Thyroid gland (tissue), 4 donors: ENCODE data around the gene TNFRSF17. TPM values are rescaled to one million over a fixed set of nuclear protein-coding genes. Genes with fewer than 3 reads are reported as not detected.

Experiments
- DNase-seq, 2 donors: peaks; one replicate each; pipeline ENCODE4 v3.0.0-alpha.2; 2019
- H3K27ac ChIP-seq, 3 donors: fragments of 200-600 bp; sonication (generic); 1 replicate in 2 of 3; 2 replicates in 1 of 3; pipeline ENCODE4 v1.5.1; 2016 to 2019; ENCODE audit warnings: mild to moderate bottlenecking in 1 of 3, moderate library complexity in 1 of 3
- H3K27me3 ChIP-seq: fragments of 200-600 bp; sonication (generic); one replicate; pipeline ENCODE4 v1.5.1; 2019
- H3K36me3 ChIP-seq, 2 donors: fragments of 200-600 bp; sonication (generic); one replicate each; pipeline ENCODE4 v1.5.1; 2016 to 2019
- H3K4me1 ChIP-seq, 2 donors: fragments of 200-600 bp; sonication (generic); one replicate each; pipeline ENCODE4 v1.5.1; 2017 to 2019
- H3K4me3 ChIP-seq, 3 donors: fragments of 200-600 bp; sonication (generic); replicated peaks in 1 of 3; 1 replicate in 2 of 3; 2 replicates in 1 of 3; pipeline ENCODE4 v1.5.1; 2016; ENCODE audit warnings: mild to moderate bottlenecking in 1 of 3
- H3K9me3 ChIP-seq: fragments of 200-600 bp; sonication (generic); one replicate; pipeline ENCODE4 v1.5.1; 2017
- CTCF ChIP-seq, 6 experiments: fragments of 200-600 bp in 3 of 6; fragments of 450-650 bp in 3 of 6; sonication (generic) in 3 of 6; IDR thresholded peaks; one replicate each; pipeline ENCODE4 v1.5.1; 2016 to 2019; ENCODE audit warnings: antibody characterized with exemption in 6 of 6, mild to moderate bottlenecking in 2 of 6, inconsistent platforms in 1 of 6, moderate library complexity in 1 of 6
- POLR2A ChIP-seq, 2 donors: fragments of 450-650 bp; IDR thresholded peaks; one replicate each; pipeline ENCODE4 v1.6.1; 2017; ENCODE audit warnings: antibody characterized with exemption in 2 of 2, mild to moderate bottlenecking in 2 of 2, moderate library complexity in 1 of 2
- WGBS, 2 donors: methylation state at CpG; one replicate each; pipeline ENCODE4 v1.1.5; 2017; 5-methylcytosine and 5-hydroxymethylcytosine counted together
- intact Hi-C: fragments of 100-400 bp; cut with DNase I; formaldehyde crosslinking; loops from one replicate; pipeline ENCODE4 v1.15.1; 2023
- total RNA-seq, 4 donors: library from RNA; depleted of rRNA; stranded (reverse); fragments of >200 nt; gene quantifications; one replicate each; pipeline ENCODE4 v1.2.3, GENCODE V29; 2016

The TNFRSF17 gene
- total RNA-seq, 4 donors from 2014 or later = 0.67 TPM; not detected in 3

- Histone ChIP-seq H3K27ac (peak overlapping the region in 1 of 3 donors; percentile 45), H3K4me1 (peaks cover 0 to 6% of the 10 kb centered on the region in 2 donors), H3K4me3 (no peak overlapping the region), H3K27me3 (no peaks in the 10 kb centered on the region), H3K9me3 (no peaks in the 10 kb centered on the region), H3K36me3 (no peaks in the 10 kb centered on the region)
- no peak for TF ChIP-seq CTCF (IDR thresholded peaks at IDR 0.05)
- TF ChIP-seq POLR2A (IDR thresholded peaks at IDR 0.05) = no peak
- 82 to 100% methylated on average over 2 of the region's 2 CpGs for WGBS, 2 donors
- intact Hi-C loops = no loop called here
- no peak for DNase-seq
Measured at GRCh38 chr16:12009922-12010321, 44.9 kb downstream of the TNFRSF17 start.

GRCh38 chr16:12010388-12011251 is 45.6 kb downstream of the TNFRSF17 start:
- H3K9me3 ChIP-seq = no peaks in the 10 kb centered on the region
- H3K27me3 ChIP-seq = no peaks in the 10 kb centered on the region
- WGBS, 2 donors = 75% methylated on average over 13 of the region's 13 CpGs
- intact Hi-C loops = no loop called here
- no peak for DNase-seq
- H3K4me3 ChIP-seq = no peak overlapping the region
- TF ChIP-seq CTCF (IDR thresholded peaks at IDR 0.05) (no peak), POLR2A (IDR thresholded peaks at IDR 0.05) (no peak)
- H3K36me3 ChIP-seq = no peaks in the 10 kb centered on the region
- H3K4me1 ChIP-seq = peaks cover 0 to 6% of the 10 kb centered on the region in 2 donors
- peak overlapping the region in 2 of 3 donors; percentile 24 to 45 for H3K27ac ChIP-seq

- Histone ChIP-seq H3K9me3 (no peaks in the 10 kb centered on the region), H3K27me3 (no peaks in the 10 kb centered on the region), H3K4me1 (peaks cover 0 to 6% of the 10 kb centered on the region in 2 donors), H3K36me3 (no peaks in the 10 kb centered on the region), H3K4me3 (no peak overlapping the region), H3K27ac (no peak overlapping the region)
- intact Hi-C loops = no loop called here
- DNase-seq = no peak
- no peak for TF ChIP-seq CTCF (IDR thresholded peaks at IDR 0.05)
- TF ChIP-seq POLR2A (IDR thresholded peaks at IDR 0.05) = no peak
- 93 to 94% methylated on average over 4 of the region's 4 CpGs for WGBS, 2 donors
Measured at GRCh38 chr16:12011565-12011964, 46.6 kb downstream of the TNFRSF17 start.

- no peak for DNase-seq
- WGBS, 2 donors = 93 to 97% methylated on average over 4 of the region's 4 CpGs
- H3K27ac ChIP-seq = no peak overlapping the region
- no peaks in the 10 kb centered on the region for H3K27me3 ChIP-seq
- no peaks in the 10 kb centered on the region for H3K4me1 ChIP-seq
- no peak for TF ChIP-seq POLR2A (IDR thresholded peaks at IDR 0.05)
- TF ChIP-seq CTCF (IDR thresholded peaks at IDR 0.05) = no peak
- no peaks in the 10 kb centered on the region for H3K36me3 ChIP-seq
- intact Hi-C loops = no loop called here
- no peak overlapping the region for H3K4me3 ChIP-seq
- H3K9me3 ChIP-seq = no peaks in the 10 kb centered on the region
Measured at GRCh38 chr16:12016291-12016947, 51.4 kb downstream of the TNFRSF17 start.

- Histone ChIP-seq H3K27me3 (no peaks in the 10 kb centered on the region), H3K27ac (no peak overlapping the region), H3K36me3 (no peaks in the 10 kb centered on the region), H3K9me3 (no peaks in the 10 kb centered on the region), H3K4me1 (no peaks in the 10 kb centered on the region), H3K4me3 (no peak overlapping the region)
- TF ChIP-seq CTCF (IDR thresholded peaks at IDR 0.05) (no peak), POLR2A (IDR thresholded peaks at IDR 0.05) (no peak)
- no peak for DNase-seq
- intact Hi-C loops = no loop called here
- WGBS, 2 donors = 88 to 89% methylated on average over 5 of the region's 5 CpGs
Measured at GRCh38 chr16:12017558-12017957, 52.5 kb downstream of the TNFRSF17 start.
